Vagina (tissue), 2 donors: ENCODE measurements around the gene DUOXA1. TPM values are rescaled to one million over a fixed set of nuclear protein-coding genes. Genes with fewer than 3 reads are reported as not detected.
A peak's percentile ranks its signal among the peaks of the same experiment; 100 is the strongest.

Experiments used
- DNase-seq, 2 donors: peaks; one replicate each; pipeline ENCODE4 v3.0.0-alpha.2; 2017; ENCODE audit errors: extremely low spot score in 2 of 2
- H3K27ac ChIP-seq: fragments of 200-600 bp; sonication (generic); one replicate; pipeline ENCODE4 v1.5.1; 2019
- H3K27me3 ChIP-seq: fragments of 200-600 bp; sonication (generic); one replicate; pipeline ENCODE4 v1.5.1; 2019
- H3K36me3 ChIP-seq, 2 donors: fragments of 200-600 bp; sonication (generic); one replicate each; pipeline ENCODE4 v1.5.1; 2017 to 2019
- H3K4me1 ChIP-seq: fragments of 200-600 bp; sonication (generic); one replicate; pipeline ENCODE4 v1.5.1; 2019
- H3K4me3 ChIP-seq, 2 donors: fragments of 200-600 bp; sonication (generic); 1 replicate in 1 of 2; 2 replicates in 1 of 2; pipeline ENCODE4 v1.5.1; 2016 to 2019
- H3K9me3 ChIP-seq: fragments of 200-600 bp; sonication (generic); one replicate; pipeline ENCODE4 v1.5.1; 2019
- POLR2A ChIP-seq, 2 donors: fragments of 450-650 bp; IDR thresholded peaks; one replicate each; pipeline ENCODE4 v1.6.1; 2017; ENCODE audit warnings: antibody characterized with exemption in 2 of 2, mild to moderate bottlenecking in 2 of 2, moderate library complexity in 2 of 2
- POLR2AphosphoS5 ChIP-seq, 2 donors: sonication (generic); formaldehyde crosslinking; IDR thresholded peaks; one replicate each; pipeline ENCODE4 v1.9.0; 2017; ENCODE audit warnings: antibody characterized with exemption in 2 of 2, mild to moderate bottlenecking in 2 of 2, low read depth in 1 of 2; ENCODE audit not compliant: insufficient read depth in 1 of 2
- intact Hi-C: fragments of 100-400 bp; cut with DNase I; formaldehyde crosslinking; loops from one replicate; pipeline ENCODE4 v1.15.1; 2023
- total RNA-seq: library from RNA; depleted of rRNA; stranded (reverse); fragments of >200 nt; gene quantifications from one replicate; pipeline ENCODE4 v1.2.3, GENCODE V29; 2016
- TF ChIP-seq, protein P1 (sequence below), 3 experiments: fragments of 450-650 bp in 2 of 3; fragments of 200-600 bp in 1 of 3; sonication (generic) in 1 of 3; IDR thresholded peaks; one replicate each; pipeline ENCODE4 v1.5.1; 2017 to 2019; ENCODE audit warnings: antibody characterized with exemption in 3 of 3, mild to moderate bottlenecking in 2 of 3, moderate library complexity in 2 of 3

The DUOXA1 gene, protein sequence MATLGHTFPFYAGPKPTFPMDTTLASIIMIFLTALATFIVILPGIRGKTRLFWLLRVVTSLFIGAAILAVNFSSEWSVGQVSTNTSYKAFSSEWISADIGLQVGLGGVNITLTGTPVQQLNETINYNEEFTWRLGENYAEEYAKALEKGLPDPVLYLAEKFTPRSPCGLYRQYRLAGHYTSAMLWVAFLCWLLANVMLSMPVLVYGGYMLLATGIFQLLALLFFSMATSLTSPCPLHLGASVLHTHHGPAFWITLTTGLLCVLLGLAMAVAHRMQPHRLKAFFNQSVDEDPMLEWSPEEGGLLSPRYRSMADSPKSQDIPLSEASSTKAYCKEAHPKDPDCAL
- 66.5 TPM for total RNA-seq

DNA sequence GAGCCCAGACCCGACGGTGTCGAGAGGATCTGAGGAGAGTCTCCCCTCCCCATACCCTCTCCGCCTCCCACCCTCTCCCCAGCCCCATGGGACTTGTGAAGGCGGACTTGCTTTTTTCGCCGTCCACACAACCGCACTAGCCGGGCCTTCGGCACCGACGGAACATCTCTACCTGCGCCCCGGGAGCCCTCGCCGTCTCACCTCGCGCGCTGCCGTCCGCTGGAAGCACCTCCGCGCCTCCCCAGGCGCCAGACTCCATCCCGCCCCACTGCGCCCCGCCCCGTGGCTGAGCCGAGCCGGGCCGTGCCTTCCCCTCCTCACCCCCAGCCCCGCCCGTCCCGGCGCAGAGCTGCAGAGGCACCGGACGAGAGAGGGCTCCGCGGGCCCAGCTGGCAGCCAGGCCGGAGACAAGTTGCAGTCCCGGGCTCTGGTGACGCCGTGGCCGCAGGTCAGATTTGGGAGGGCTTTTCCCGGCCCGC, at the start of gene DUOXA1, which contains the start of gene DUOX1:
DUOXA1 (minus strand) TSS at position 229 of the 479 bp plus-strand sequence. CDS start 6,865 bp downstream, outside the sequence.
DUOX1 (plus strand) TSS at position 344 of the 479 bp plus-strand sequence. CDS start 1,973 bp downstream, outside the sequence.
- Histone ChIP-seq H3K36me3 (no peaks in the 10 kb centered on the region), H3K4me3 (peak within 1 kb of the TSS; percentile 34 to 47), H3K4me1 (peaks cover 10% of the 10 kb centered on the region), H3K9me3 (no peaks in the 10 kb centered on the region), H3K27me3 (no peaks in the 10 kb centered on the region), H3K27ac (peak within 1 kb of the TSS; percentile 55)
- TF ChIP-seq, protein P1, sequence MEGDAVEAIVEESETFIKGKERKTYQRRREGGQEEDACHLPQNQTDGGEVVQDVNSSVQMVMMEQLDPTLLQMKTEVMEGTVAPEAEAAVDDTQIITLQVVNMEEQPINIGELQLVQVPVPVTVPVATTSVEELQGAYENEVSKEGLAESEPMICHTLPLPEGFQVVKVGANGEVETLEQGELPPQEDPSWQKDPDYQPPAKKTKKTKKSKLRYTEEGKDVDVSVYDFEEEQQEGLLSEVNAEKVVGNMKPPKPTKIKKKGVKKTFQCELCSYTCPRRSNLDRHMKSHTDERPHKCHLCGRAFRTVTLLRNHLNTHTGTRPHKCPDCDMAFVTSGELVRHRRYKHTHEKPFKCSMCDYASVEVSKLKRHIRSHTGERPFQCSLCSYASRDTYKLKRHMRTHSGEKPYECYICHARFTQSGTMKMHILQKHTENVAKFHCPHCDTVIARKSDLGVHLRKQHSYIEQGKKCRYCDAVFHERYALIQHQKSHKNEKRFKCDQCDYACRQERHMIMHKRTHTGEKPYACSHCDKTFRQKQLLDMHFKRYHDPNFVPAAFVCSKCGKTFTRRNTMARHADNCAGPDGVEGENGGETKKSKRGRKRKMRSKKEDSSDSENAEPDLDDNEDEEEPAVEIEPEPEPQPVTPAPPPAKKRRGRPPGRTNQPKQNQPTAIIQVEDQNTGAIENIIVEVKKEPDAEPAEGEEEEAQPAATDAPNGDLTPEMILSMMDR (IDR thresholded peaks at IDR 0.05), result no peak
- TF ChIP-seq POLR2A (IDR thresholded peaks at IDR 0.05) (no peak), POLR2AphosphoS5 (IDR thresholded peaks at IDR 0.05; ENCODE audit: insufficient read depth in 1 of 2, low read depth in 1 of 2) (peak in 1 of 2 donors; percentile 29)
- no peak for DNase-seq
- intact Hi-C loops, result no loop called here

GRCh38 chr15:45177285-45177684, 47.6 kb upstream of the DUOXA1 start:
- Histone ChIP-seq H3K4me1 (peaks cover 30% of the 10 kb centered on the region), H3K27ac (no peak overlapping the region), H3K9me3 (no peaks in the 10 kb centered on the region), H3K4me3 (no peak overlapping the region), H3K27me3 (no peaks in the 10 kb centered on the region), H3K36me3 (no peaks in the 10 kb centered on the region)
- TF ChIP-seq, protein P1 (IDR thresholded peaks at IDR 0.05), result no peak
- TF ChIP-seq POLR2AphosphoS5 (IDR thresholded peaks at IDR 0.05; ENCODE audit: insufficient read depth in 1 of 2, low read depth in 1 of 2), result no peak
- TF ChIP-seq POLR2A (IDR thresholded peaks at IDR 0.05), result no peak
- intact Hi-C loops, result no loop called here
- DNase-seq, result no peak

GRCh38 chr15:45174577-45174976, 44.9 kb upstream of the DUOXA1 start:
- Histone ChIP-seq H3K27me3 (no peaks in the 10 kb centered on the region), H3K9me3 (no peaks in the 10 kb centered on the region), H3K27ac (no peak overlapping the region), H3K4me3 (no peak overlapping the region), H3K36me3 (no peaks in the 10 kb centered on the region), H3K4me1 (peaks cover 17% of the 10 kb centered on the region)
- intact Hi-C loops, result no loop called here
- TF ChIP-seq, protein P1 (IDR thresholded peaks at IDR 0.05), result no peak
- TF ChIP-seq POLR2AphosphoS5 (IDR thresholded peaks at IDR 0.05; ENCODE audit: insufficient read depth in 1 of 2, low read depth in 1 of 2), result no peak
- TF ChIP-seq POLR2A (IDR thresholded peaks at IDR 0.05), result no peak
- no peak for DNase-seq

- no peaks in the 10 kb centered on the region for H3K27me3 ChIP-seq
- no peaks in the 10 kb centered on the region for H3K36me3 ChIP-seq
- no peak overlapping the region for H3K27ac ChIP-seq
- intact Hi-C loops, result no loop called here
- no peak for DNase-seq
- no peak for TF ChIP-seq POLR2AphosphoS5 (IDR thresholded peaks at IDR 0.05; ENCODE audit: insufficient read depth in 1 of 2, low read depth in 1 of 2)
- TF ChIP-seq, protein P1 (IDR thresholded peaks at IDR 0.05), result no peak
- TF ChIP-seq POLR2A (IDR thresholded peaks at IDR 0.05), result no peak
- no peak overlapping the region for H3K4me3 ChIP-seq
- H3K9me3 ChIP-seq, result no peaks in the 10 kb centered on the region
- peaks cover 12% of the 10 kb centered on the region for H3K4me1 ChIP-seq
Observed at GRCh38 chr15:45174069-45174468, 44.4 kb upstream of the DUOXA1 start.

DNA sequence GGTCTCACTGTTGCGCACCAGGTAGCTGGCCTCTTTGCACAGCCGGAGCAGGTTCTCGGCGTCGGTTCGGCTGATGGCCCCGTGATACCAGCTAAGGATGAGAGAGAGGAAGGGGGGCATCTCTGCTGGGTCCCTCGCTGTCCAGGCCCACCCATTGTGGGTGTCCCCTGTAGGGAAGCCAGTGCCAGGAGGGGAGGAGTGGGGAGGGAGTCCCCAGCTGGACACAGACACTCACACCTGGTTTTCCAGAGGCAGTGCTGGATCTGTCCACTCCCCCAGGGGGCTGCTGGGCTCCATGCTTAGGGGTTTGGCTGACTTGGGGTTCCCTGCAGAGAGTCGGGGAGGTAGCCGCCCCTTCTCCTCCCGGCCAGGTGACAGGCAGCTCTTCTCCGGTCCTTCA, 42.2 kb upstream of the DUOXA1 start:
- intact Hi-C loops, result no loop called here
- no peak for TF ChIP-seq POLR2AphosphoS5 (IDR thresholded peaks at IDR 0.05; ENCODE audit: insufficient read depth in 1 of 2, low read depth in 1 of 2)
- TF ChIP-seq POLR2A (IDR thresholded peaks at IDR 0.05), result no peak
- TF ChIP-seq, protein P1 (IDR thresholded peaks at IDR 0.05), result no peak

More for the DNA sequence above, 42.2 kb upstream of the DUOXA1 start:
- Histone ChIP-seq H3K27ac (no peak overlapping the region), H3K9me3 (no peaks in the 10 kb centered on the region), H3K27me3 (no peaks in the 10 kb centered on the region), H3K4me1 (peaks cover 11% of the 10 kb centered on the region), H3K36me3 (no peaks in the 10 kb centered on the region), H3K4me3 (no peak overlapping the region)
- no peak for DNase-seq
